Esophagus squamous epithelium (tissue), 4 donors: ENCODE results near the gene RNF207.

ENCODE experiments used
- CTCF ChIP-seq, 6 experiments: fragments of 450-650 bp in 4 of 6; fragments of 200-600 bp in 2 of 6; sonication (generic) in 2 of 6; IDR thresholded peaks; one replicate each; pipeline ENCODE4 v1.5.1; 2016 to 2019; ENCODE audit warnings: antibody characterized with exemption in 6 of 6, mild to moderate bottlenecking in 4 of 6, moderate library complexity in 4 of 6
- POLR2A ChIP-seq, 4 donors: fragments of 450-650 bp; IDR thresholded peaks; one replicate each; pipeline ENCODE4 v1.6.1; 2017; ENCODE audit warnings: antibody characterized with exemption in 4 of 4, mild to moderate bottlenecking in 4 of 4, moderate library complexity in 3 of 4

GRCh38 chr1:6158181-6158580 is 47.7 kb upstream of the RNF207 start:
- TF ChIP-seq CTCF (IDR thresholded peaks at IDR 0.05) (no peak), POLR2A (IDR thresholded peaks at IDR 0.05) (no peak)
